ENCODE measurements around the gene COL8A2.

- TF ChIP-seq, protein P1, sequence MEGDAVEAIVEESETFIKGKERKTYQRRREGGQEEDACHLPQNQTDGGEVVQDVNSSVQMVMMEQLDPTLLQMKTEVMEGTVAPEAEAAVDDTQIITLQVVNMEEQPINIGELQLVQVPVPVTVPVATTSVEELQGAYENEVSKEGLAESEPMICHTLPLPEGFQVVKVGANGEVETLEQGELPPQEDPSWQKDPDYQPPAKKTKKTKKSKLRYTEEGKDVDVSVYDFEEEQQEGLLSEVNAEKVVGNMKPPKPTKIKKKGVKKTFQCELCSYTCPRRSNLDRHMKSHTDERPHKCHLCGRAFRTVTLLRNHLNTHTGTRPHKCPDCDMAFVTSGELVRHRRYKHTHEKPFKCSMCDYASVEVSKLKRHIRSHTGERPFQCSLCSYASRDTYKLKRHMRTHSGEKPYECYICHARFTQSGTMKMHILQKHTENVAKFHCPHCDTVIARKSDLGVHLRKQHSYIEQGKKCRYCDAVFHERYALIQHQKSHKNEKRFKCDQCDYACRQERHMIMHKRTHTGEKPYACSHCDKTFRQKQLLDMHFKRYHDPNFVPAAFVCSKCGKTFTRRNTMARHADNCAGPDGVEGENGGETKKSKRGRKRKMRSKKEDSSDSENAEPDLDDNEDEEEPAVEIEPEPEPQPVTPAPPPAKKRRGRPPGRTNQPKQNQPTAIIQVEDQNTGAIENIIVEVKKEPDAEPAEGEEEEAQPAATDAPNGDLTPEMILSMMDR (IDR thresholded peaks at IDR 0.05): no peak
- TF ChIP-seq POLR2A (IDR thresholded peaks at IDR 0.05) (no peak), POLR2AphosphoS5 (IDR thresholded peaks at IDR 0.05) (no peak), EP300 (IDR thresholded peaks at IDR 0.05) (no peak)
These were observed 57.2 kb downstream of the COL8A2 start for GRCh38 chr1:36067871-36068270.

All from sigmoid colon (tissue), 4 donors.